Cardiac fibroblast (primary cell): ENCODE results near the gene ARHGEF17.

ENCODE experiments used
- DNase-seq, 2 donors: peaks; one replicate each; pipeline versions ENCODE4 v3.0.0 to v3.0.0-alpha.2; 2010; ENCODE audit warnings: low read depth in 2 of 2
- H3K4me3 ChIP-seq, 2 donors: replicated peaks in 1 of 2; 1 replicate in 1 of 2; 2 replicates in 1 of 2; pipeline ENCODE4 v1.5.1; 2011; ENCODE audit warnings: low read depth in 2 of 2, low read length in 2 of 2, mild to moderate bottlenecking in 2 of 2, moderate library complexity in 1 of 2
- CTCF ChIP-seq: IDR thresholded peaks from one replicate; pipeline ENCODE4 v1.5.1; 2011; ENCODE audit warnings: low read depth, mild to moderate bottlenecking, low read length, inconsistent platforms

ARHGEF17 gene

DNA sequence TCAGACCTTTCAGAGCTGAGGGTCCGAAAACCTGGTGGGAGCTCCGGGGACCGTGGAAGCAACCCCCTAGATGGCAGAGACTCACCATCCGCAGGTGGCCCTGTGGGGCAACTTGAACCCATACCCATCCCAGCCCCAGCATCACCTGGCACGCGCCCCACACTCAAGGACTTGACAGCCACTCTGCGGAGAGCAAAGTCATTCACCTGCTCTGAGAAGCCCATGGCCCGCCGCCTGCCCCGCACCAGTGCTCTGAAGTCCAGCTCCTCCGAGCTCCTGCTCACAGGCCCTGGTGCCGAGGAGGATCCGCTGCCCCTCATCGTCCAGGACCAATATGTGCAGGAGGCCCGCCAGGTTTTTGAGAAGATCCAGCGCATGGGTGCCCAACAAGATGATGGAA, 2.0 kb downstream of the ARHGEF17 start:
- no peak for DNase-seq
- peak overlapping the region; percentile 67 to 71 for H3K4me3 ChIP-seq

GRCh38 chr11:73310661-73311393, 2.8 kb downstream of the ARHGEF17 start:
- no peak for TF ChIP-seq CTCF
- peak overlapping the region; percentile 44 to 67 for H3K4me3 ChIP-seq
- no peak for DNase-seq

More for the DNA sequence above, 2.0 kb downstream of the ARHGEF17 start:
- no peak for TF ChIP-seq CTCF

- no peak for TF ChIP-seq CTCF
- no peak for DNase-seq
- peak overlapping the region; percentile 44 to 67 for H3K4me3 ChIP-seq
Measured at GRCh38 chr11:73311394-73311869, 3.4 kb downstream of the ARHGEF17 start.

DNA sequence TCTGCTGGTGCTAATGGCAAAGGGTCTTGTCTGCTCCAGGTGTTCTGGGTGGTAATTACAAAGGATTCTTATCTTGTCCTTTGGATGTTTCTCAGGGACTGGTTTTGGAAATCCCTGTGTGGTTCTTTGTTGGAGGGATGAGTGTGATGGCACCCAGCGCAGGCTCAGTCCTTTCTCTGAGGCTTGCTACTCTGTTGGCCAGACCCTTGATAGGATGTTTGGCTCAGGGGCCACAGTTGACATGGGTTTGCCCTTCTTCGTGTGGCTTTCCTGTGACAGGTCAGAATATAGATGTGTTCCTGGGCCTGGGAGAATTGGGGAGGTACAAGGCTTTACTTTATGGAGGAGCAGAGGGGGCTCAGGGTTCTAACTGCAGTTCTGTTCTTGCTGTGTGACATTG, 4.0 kb downstream of the ARHGEF17 start:
- TF ChIP-seq CTCF = no peak
- peak overlapping the region; percentile 44 to 67 for H3K4me3 ChIP-seq
- no peak for DNase-seq

DNA sequence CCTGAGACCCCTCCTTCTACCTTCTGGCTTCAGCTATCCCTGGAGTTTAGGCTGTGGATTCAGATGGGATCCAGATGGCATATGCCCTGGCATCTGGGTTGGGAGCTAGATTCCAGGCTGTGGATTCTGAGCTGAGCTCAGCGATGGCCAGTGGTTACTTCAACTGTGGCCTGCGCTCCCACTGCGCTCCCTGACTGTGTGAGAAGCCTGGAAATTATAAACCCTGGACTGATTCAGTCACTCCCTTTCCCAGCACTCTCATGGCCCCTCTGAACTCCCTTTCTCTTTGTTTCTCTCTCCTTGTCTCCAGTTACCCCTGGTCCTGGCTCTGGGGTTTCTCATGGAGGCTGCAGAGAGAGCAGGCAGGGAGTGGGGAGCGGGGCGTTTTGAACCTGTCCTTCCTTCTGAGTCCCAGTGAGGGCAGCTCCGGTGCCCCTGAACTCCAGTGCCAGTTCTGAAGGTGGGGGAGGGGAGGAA, 4.8 kb downstream of the ARHGEF17 start:
- DNase-seq = no peak
- peak overlapping the region; percentile 44 to 67 for H3K4me3 ChIP-seq
- no peak for TF ChIP-seq CTCF

GRCh38 chr11:73313652-73314051, 5.6 kb downstream of the ARHGEF17 start:
- no peak for DNase-seq
- TF ChIP-seq CTCF = no peak
- peak overlapping the region; percentile 44 to 67 for H3K4me3 ChIP-seq
